Activated T-cell treated with anti-CD3 and anti-CD28 coated beads, Interleukin-2, amount 50 U/mL, for 72 hours (primary cell): Measurements from ENCODE around the gene EXOC3L4. TPM values are rescaled to one million over a fixed set of nuclear protein-coding genes. Genes with fewer than 3 reads are reported as not detected.

Experiments
- ATAC-seq, 2 donors: fragments of 150-1000 bp; cut with Tn5 transposase; replicated peaks in 1 of 2; 2 replicates each; pipeline ENCODE4 v1.10.0; 2021; ENCODE audit warnings: moderate library complexity in 2 of 2, mild to moderate bottlenecking in 1 of 2
- DNase-seq, 2 donors: peaks; one replicate each; pipeline ENCODE4 v3.0.0; 2021 to 2022; ENCODE audit warnings: mixed read lengths in 1 of 2
- H3K27ac Mint-ChIP-seq: one replicate; pipeline ENCODE4 v1.8.0; 2022; ENCODE audit warnings: mild to moderate bottlenecking, moderate library complexity, mixed read lengths
- H3K27me3 Mint-ChIP-seq: one replicate; pipeline ENCODE4 v1.8.0; 2022; ENCODE audit warnings: low read depth, mixed read lengths
- H3K36me3 Mint-ChIP-seq, 2 donors: one replicate each; pipeline ENCODE4 v1.8.0; 2022; ENCODE audit warnings: mixed read lengths in 2 of 2, mild to moderate bottlenecking in 1 of 2; ENCODE audit not compliant: insufficient read depth in 2 of 2
- H3K4me1 Mint-ChIP-seq: one replicate; pipeline ENCODE4 v1.8.0; 2022; ENCODE audit warnings: low read depth, mixed read lengths
- H3K4me3 Mint-ChIP-seq, 2 donors: one replicate each; pipeline ENCODE4 v1.8.0; 2022; ENCODE audit warnings: mild to moderate bottlenecking in 2 of 2, mixed read lengths in 2 of 2, moderate library complexity in 2 of 2
- H3K9me3 Mint-ChIP-seq, 2 donors: one replicate each; pipeline ENCODE4 v1.8.0; 2022; ENCODE audit warnings: mixed read lengths in 2 of 2
- total RNA-seq, 2 donors: library from RNA; stranded (reverse); gene quantifications; one replicate each; pipeline ENCODE4 v1.2.3, GENCODE V29; 2022

Gene EXOC3L4
- total RNA-seq, 2 donors from 2014 or later, result not detected

DNA sequence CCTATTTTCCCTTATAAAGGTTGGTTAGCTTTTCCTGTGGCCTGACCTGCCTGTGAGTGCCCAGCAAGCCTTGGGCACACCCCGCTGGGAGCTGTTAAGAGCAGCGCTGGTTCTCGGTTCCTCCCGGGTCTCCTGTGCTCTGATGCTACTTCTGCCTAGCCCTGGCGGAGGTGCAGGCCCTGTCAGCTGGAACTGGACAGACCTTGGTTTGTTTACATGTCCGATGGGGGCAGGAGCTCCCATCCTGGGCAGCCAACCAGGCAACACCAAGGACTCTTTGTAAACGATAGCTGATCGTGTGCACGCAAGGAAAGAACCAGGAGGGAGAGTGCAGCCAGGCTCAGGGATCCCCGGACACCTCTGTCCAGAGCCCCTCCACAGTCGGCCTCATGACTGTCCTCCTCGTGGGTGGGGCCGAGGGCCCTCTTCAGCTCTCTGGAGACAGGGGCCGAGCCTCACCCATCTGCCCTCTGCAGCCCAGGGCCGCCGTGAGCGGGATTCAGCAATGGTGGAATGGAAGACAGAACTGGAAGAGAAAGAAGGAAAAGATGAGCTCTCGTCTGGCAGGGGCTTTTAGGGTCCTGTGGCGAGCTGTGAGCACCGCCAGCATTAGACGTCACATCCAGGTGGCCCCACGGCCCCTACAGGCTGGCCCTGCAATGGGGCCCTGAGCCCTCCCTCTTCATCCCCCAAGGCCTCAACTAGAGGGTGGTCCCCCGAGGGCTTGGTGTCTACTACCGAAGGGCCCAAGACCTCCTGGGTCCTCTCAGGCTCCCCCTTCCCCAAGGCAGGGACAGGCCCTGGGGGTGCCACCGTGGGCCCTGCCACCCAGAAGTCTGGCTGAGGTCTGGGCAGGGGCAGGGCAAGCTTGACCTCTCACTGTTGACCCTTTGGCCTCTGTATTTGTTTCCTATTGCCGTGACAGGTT, 41.1 kb downstream of the EXOC3L4 start:
- Mint-ChIP-seq H3K27me3 (no peaks in the 10 kb centered on the region), H3K36me3 (no peaks in the 10 kb centered on the region), H3K9me3 (no peaks in the 10 kb centered on the region), H3K4me3 (no peak overlapping the region), H3K4me1 (peaks cover 2% of the 10 kb centered on the region), H3K27ac (no peak overlapping the region)
- ATAC-seq (no peak), DNase-seq (no peak)

DNA sequence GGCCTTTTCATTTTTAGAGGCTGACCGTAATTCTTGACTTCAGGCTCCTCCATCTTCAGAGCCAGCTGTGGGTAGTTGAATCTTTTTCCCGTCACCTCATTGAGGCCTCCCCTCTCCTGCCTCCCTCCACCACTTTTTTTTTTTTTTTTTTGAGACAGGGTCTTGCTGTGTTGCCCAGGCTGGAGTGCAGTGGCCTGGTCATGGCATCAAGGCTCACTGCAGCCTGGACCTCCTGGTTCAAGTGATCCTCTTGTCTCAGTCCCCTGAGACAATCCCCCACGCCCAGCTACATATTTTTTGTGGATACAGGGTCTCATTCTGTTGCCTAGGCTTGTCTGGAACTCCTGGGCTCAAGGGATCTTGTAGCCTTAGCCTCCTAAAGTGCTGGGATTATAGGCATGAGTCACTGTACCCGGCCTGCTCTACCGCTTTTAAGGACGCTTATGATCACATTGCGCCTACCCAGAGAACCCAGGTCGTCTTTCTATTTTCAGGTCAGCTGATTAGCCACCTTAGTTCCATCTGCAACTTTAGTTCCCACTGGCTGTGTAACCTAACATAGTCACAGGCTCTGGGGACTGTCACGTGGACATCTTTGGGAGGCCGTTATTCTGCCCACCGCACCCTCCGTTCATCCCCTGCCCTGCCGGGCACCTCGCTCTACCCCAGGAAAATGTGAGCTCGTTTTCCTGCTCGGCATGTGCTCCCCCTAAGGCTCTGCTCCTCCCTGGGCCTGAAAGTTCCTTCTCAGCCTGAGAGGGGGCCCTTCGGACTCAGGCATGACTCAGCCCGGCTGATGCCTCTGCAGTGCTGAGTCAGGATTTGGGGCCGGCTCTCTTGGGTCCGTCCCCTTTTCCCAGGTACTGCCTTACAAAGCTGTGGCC, 42.1 kb downstream of the EXOC3L4 start:
- H3K27ac Mint-ChIP-seq, result no peak overlapping the region

DNA sequence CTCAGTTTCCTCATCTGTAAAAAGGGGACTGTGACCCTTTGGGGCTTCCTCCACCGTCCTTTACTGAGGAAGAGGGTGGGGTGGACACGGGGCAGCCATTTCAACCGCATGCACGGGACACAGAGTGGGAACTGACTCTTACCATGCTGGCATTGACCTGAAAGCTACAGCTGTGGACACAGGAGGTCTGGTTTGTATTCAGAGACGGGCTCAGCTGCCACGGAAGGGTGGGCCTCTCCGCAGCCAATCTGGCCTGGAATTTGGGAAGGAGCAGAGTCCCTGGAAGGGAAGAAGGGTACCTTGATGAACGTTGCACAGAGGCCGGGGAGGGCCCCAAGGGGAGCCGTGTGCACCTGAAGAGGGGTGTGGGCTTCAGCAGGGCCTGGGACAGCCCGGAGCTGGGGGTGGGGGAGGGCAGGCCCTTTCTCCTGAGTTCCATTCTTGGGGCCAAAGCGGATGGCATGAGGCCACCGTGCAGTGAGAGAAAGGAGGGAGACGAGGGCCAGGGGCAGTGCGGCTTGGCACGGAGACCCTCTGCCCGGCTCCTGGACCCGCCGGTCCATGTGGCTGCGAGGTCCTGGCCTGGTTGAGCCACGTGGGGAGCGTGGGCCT, 43.3 kb downstream of the EXOC3L4 start:
- H3K27me3 Mint-ChIP-seq, result peaks cover 16% of the 10 kb centered on the region
- H3K36me3 Mint-ChIP-seq, result no peaks in the 10 kb centered on the region
- H3K4me1 Mint-ChIP-seq, result peaks cover 8% of the 10 kb centered on the region
- H3K9me3 Mint-ChIP-seq, result no peaks in the 10 kb centered on the region
- H3K27ac Mint-ChIP-seq, result no peak overlapping the region
- no peak for DNase-seq
- no peak overlapping the region for H3K4me3 Mint-ChIP-seq
- ATAC-seq, result no peak

More for the DNA sequence above, 42.1 kb downstream of the EXOC3L4 start:
- Mint-ChIP-seq H3K27me3 (peaks cover 5% of the 10 kb centered on the region), H3K4me3 (no peak overlapping the region), H3K36me3 (no peaks in the 10 kb centered on the region), H3K4me1 (peaks cover 8% of the 10 kb centered on the region), H3K9me3 (no peaks in the 10 kb centered on the region)
- no peak for ATAC-seq
- DNase-seq, result no peak

DNA sequence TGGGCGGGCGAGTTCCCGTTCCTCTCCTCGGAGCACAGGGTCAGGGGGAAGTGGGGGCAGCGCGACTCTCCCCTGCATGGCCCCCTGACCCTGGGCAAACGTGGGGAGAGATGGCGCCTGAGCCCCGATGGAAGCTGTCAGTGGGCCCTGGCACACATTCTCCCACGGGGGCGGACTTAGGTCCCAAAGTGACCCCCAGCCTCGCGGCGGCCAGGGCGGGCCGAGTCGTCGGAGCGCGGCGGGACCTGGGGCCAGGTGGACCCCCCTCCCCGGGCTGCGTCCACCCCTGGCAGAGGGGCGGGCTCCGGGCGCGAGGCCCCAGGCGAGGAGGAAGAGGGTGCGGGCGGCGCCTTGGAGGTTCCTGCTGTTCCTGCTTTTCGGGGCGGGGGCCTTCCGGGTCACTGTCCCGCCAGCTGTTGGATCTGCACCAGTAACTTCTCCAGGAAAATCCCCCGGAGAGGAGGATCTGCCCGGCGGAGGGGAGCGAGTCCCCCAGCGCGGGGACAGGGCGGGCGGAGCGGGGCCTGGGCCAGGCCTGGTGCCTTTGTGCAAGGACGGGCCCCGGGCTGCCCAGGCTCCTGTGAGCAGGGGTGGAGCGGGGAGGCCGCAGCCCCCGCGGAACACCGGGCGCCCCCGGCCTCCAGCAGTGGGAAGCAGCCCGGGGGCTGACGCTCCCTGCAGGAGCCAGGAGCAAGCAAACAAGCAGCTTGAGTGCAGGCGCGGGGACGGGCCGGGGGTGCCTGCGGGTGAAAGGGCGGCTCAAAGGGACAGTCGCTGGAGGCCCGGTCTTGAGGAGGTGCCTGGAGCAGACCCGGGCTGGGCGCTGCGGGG, 44.0 kb downstream of the EXOC3L4 start:
- no peak for ATAC-seq
- Mint-ChIP-seq H3K9me3 (no peaks in the 10 kb centered on the region), H3K4me1 (peaks cover 8% of the 10 kb centered on the region), H3K27me3 (peaks cover 23% of the 10 kb centered on the region), H3K27ac (no peak overlapping the region), H3K4me3 (no peak overlapping the region), H3K36me3 (no peaks in the 10 kb centered on the region)
- DNase-seq, result no peak

DNA sequence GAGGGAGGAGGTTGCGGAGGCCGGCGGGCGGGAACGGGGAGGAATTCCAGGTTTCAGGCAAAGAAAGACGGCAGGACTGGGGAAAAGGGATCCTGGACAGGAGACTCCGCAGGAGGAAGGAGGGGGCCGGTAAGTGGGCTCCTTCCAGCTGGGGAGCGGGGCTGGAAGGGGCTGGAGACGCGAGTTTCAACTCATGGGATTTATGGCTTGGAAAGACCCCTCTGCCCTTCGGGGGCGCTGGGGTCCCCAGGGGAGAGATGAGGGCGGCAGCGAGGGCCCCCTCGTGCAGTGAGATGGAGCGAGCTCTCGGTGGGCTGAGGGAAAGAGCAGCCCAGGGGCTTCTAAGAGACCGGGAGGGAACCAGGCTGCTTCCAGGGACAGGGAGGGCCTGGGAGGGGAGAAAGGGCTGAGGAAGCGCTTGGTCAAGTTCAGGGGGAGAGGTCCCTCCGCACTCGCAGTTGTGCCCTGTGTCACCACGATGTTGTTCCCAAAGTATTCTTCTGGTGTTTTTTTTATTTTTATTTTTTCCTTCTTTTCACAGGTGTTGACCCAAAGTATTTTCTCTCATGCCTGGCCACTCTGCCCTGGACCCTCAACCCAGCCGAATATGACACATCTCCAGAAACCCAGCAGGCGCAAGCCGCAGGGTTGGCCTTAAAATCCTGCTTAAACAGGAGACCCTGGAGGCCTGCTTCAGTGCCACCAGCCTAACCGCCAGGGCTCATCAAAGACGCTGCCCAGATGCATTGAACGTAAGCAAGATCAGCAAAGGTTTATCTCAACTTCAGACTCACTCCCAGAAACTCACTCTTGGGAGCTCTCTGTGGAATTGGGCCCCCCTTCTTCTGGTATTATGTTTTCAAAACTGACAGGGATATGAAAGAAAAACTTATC, 44.9 kb downstream of the EXOC3L4 start:
- Mint-ChIP-seq H3K27ac (no peak overlapping the region), H3K36me3 (no peaks in the 10 kb centered on the region), H3K4me3 (no peak overlapping the region), H3K9me3 (no peaks in the 10 kb centered on the region), H3K4me1 (peaks cover 8% of the 10 kb centered on the region), H3K27me3 (peaks cover 25% of the 10 kb centered on the region)
- DNase-seq, result no peak
- no peak for ATAC-seq

DNA sequence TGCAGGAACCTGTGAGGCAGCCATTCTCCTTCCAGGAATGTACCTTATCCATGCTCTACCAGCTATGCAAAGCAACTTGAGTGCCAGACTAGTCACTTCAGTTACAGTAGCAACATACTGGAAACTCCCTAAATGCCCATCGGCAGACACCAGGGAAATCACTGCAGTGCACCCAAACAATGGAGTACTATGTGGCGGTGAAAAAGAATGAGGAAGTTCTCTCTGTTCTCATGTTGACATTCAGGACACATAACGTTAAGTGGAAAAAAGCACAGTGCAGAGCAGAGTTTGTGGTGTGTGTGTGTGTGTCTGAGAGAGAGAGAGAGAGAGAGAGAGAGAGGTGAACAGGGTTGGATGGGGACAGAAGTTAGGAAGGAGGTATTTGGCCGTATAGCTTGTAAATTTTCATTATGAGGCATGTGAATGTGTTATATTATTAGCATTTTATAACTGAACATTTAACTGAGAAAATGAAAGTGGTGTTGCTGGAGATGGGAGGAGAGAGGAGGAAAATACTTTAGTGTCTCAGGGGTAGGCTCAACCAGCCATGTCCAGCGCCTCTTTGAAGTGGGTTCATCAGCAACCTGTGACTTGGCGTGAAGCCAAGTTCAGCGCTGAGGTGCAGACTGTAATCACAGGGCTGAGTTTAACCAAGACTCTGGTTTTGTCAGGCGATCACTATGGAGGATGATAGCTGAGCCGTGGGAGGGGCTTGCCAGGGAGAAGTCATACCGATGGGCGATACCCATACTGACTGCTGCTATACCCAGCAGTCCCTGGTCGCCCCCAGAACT, 46.0 kb downstream of the EXOC3L4 start:
- no peaks in the 10 kb centered on the region for H3K9me3 Mint-ChIP-seq
- H3K27ac Mint-ChIP-seq, result no peak overlapping the region

DNA sequence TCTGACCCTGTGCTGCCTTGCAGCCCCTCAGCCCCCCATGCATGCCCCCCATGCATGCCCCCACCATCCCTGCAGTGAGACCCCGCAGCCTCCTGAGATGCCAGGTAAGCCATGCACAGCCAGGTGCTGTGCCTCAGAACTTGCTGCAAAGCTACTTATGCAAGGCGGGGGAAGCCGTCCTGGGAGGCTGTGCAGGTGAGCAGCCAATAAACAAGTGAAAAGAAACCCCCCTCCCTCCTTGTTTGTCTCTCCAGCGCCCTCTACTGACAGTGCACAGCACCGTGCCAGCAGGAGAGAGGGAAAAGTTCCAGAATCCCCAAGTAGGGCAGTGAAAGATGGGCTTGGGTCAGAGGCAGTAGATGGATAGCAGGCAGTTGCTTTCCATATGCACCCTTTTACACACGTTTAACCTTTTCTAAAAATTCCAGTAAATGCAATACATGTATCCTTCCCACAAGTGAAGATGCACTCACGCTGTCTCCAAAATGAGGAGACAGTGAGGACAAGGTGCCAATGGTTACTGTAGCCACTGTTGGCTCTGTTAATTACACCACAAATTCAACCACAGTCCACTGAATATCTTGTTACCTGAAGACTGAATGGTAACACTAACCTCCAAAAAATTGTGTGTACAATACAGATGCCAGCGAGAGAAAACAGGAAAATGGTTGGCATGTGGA, 46.7 kb downstream of the EXOC3L4 start:
- Mint-ChIP-seq H3K27me3 (peaks cover 30% of the 10 kb centered on the region), H3K36me3 (no peaks in the 10 kb centered on the region), H3K4me3 (no peak overlapping the region), H3K9me3 (no peaks in the 10 kb centered on the region), H3K4me1 (peaks cover 8% of the 10 kb centered on the region), H3K27ac (no peak overlapping the region)
- peak in 1 of 2 donors; percentile 56 for ATAC-seq
- DNase-seq, result peak; percentile 58 to 61

More for the DNA sequence above, 46.0 kb downstream of the EXOC3L4 start:
- ATAC-seq (peak; percentile 41 to 43), DNase-seq (no peak)
- H3K27me3 Mint-ChIP-seq, result peaks cover 25% of the 10 kb centered on the region
- no peaks in the 10 kb centered on the region for H3K36me3 Mint-ChIP-seq
- peaks cover 8% of the 10 kb centered on the region for H3K4me1 Mint-ChIP-seq
- H3K4me3 Mint-ChIP-seq, result no peak overlapping the region

DNA sequence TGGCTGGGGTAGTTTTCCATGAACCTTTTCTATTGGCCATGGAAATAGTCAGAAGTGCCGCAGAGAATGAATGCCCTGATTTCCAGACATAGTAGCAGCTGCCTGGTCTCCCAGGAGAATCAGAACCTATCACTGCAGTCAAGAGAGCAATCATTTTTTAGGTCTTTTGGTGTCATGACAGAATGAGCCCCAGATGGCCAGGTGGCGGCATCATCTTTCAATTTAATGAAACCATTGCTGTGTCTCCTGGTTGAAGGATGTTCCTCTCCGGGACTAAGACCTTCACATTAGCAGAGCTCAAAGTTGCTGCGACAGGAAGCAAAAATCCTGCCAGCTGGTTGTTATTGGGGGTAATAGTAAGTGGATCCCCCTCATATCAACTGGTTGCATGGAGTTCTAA, 47.5 kb downstream of the EXOC3L4 start:
- Mint-ChIP-seq H3K4me1 (peaks cover 8% of the 10 kb centered on the region), H3K4me3 (no peak overlapping the region), H3K36me3 (no peaks in the 10 kb centered on the region), H3K27ac (no peak overlapping the region), H3K9me3 (no peaks in the 10 kb centered on the region), H3K27me3 (peaks cover 37% of the 10 kb centered on the region)
- DNase-seq (no peak), ATAC-seq (no peak)

DNA sequence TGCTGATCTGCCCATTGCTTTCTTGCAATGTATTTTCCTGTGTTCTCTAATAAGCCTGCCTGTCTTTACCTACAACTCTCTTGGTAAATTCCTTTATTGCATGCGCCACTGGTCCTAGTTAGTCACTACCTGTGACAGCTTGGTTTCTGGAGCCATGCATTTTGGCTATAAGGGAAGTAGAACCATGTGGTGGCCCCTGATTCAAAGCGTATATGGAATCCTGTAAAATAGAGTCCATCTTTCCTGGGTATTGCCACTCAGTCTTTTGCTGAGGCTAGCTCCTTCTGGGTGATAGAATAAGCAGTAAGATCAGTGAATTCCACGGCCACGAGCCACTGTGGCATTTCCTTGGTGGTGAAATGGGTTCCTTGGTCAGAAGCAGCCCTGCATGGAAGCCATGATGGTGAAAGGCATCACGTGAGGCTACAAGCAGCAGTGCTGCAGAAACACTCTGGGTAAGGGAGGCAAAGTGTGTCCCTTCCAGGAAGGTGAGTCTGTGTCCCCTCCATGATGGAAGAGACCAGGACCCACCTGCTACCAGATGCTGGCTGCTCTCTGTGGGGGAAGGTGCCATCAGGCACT, 48.3 kb downstream of the EXOC3L4 start:
- Mint-ChIP-seq H3K9me3 (no peaks in the 10 kb centered on the region), H3K27ac (no peak overlapping the region), H3K36me3 (no peaks in the 10 kb centered on the region), H3K27me3 (peaks cover 40% of the 10 kb centered on the region), H3K4me1 (peaks cover 8% of the 10 kb centered on the region), H3K4me3 (no peak overlapping the region)
- ATAC-seq, result no peak
- DNase-seq, result no peak

DNA sequence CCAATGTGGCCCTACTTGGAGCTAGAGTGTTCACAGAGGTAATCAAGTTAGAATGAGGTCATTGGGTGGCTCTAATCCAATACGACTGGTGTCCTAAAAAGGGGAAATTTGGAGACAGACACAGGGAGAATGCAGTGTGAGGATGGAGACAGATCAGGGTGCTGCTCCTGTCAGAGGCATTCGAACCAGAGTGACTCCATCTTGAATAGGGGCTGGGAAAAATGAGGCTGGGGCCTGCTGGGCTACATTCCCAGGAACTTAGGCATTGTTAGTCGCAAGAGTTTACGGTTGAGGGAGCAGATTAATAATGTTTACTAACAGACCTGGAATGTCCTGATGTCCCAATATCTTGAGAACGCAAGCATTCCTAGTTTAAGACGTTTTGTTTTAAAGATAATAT, 49.0 kb downstream of the EXOC3L4 start:
- no peak overlapping the region for H3K4me3 Mint-ChIP-seq
- ATAC-seq, result no peak
- H3K36me3 Mint-ChIP-seq, result no peaks in the 10 kb centered on the region
- H3K27ac Mint-ChIP-seq, result no peak overlapping the region
- H3K4me1 Mint-ChIP-seq, result peaks cover 8% of the 10 kb centered on the region
- peaks cover 40% of the 10 kb centered on the region for H3K27me3 Mint-ChIP-seq
- no peak for DNase-seq
- no peaks in the 10 kb centered on the region for H3K9me3 Mint-ChIP-seq
